GM12801 (cell line): Measurements from ENCODE around the gene CALML3.

Experiments used
- TF ChIP-seq, protein P1 (sequence below): IDR thresholded peaks from one replicate; pipeline ENCODE4 v1.5.1; 2011; ENCODE audit warnings: control low read depth; ENCODE audit not compliant: insufficient read length; ENCODE audit errors: extremely low read depth

Gene CALML3

GRCh38 chr10:5502061-5502521 lies 22.7 kb upstream of the CALML3 start:
- TF ChIP-seq, protein P1, sequence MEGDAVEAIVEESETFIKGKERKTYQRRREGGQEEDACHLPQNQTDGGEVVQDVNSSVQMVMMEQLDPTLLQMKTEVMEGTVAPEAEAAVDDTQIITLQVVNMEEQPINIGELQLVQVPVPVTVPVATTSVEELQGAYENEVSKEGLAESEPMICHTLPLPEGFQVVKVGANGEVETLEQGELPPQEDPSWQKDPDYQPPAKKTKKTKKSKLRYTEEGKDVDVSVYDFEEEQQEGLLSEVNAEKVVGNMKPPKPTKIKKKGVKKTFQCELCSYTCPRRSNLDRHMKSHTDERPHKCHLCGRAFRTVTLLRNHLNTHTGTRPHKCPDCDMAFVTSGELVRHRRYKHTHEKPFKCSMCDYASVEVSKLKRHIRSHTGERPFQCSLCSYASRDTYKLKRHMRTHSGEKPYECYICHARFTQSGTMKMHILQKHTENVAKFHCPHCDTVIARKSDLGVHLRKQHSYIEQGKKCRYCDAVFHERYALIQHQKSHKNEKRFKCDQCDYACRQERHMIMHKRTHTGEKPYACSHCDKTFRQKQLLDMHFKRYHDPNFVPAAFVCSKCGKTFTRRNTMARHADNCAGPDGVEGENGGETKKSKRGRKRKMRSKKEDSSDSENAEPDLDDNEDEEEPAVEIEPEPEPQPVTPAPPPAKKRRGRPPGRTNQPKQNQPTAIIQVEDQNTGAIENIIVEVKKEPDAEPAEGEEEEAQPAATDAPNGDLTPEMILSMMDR, result no peak

- TF ChIP-seq, protein P1, result no peak
Observed at GRCh38 chr10:5502571-5503476, 21.9 kb upstream of the CALML3 start.

DNA sequence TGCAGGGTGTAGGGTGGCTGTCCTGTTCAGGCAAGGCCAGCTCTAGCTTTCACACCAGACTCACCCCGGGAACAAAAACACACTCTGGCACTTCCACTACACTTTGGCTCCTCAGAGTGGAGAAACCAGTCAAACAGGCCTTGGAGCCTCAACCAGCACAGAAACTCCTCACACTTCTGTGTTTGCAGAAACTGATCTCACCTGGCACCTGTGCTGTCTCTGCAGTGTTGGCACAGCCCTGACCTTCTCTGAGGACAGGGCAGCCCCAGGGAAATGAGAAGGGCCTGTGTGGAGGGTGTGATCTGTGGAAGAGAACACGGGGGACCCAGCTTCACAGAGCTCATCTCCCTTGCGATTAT lies 21.3 kb upstream of the CALML3 start:
- TF ChIP-seq, protein P1, result no peak

- TF ChIP-seq, protein P1, result no peak
Observed at GRCh38 chr10:5504146-5505072, 20.4 kb upstream of the CALML3 start.

DNA sequence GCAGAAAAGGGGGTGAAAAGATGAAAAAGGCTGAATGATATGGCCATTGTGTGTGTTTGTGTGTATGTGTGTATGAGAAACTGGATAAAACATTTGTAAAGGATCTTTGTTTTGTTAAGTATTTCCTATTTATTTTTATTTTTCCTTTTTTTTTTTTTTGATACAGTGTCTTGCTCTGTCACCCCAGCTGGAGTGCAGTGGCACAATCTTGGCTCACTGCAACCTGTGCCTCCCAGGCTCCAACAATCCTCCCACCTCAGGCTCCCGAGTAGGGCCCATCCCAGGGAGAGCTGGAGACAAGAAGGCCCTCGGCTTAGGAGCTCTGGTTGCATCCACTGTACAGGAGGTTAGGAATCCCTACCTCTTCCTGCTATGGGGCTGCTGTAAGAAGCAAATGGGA lies 18.5 kb upstream of the CALML3 start:
- TF ChIP-seq, protein P1, result no peak

GRCh38 chr10:5506751-5507648 lies 17.8 kb upstream of the CALML3 start:
- TF ChIP-seq, protein P1, result no peak
